LoVo (cell line): ENCODE measurements around the gene POU5F2.

ENCODE experiments used
- DNase-seq: peaks from one replicate; pipeline ENCODE4 v3.0.0-alpha.2; 2016; ENCODE audit warnings: low spot score

Gene POU5F2

DNA sequence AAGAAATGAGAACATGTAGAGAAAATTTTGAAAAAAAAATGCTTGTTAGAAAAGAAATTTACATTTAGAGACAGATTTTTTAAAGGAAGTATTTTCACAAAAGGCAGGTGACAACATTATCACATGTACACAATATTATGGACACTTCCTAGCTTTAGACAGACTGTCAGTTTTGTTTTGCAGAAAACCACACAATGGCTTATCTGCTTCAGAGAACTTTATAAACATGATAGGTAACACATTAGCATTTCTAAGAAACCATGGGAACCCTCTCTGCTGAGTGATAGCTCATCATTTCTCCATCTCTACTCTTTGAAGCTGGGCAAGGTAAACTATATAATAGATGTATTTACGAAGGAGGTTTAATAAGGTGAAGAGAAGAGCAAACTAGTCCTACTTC, 25.6 kb downstream of the POU5F2 start:
- no peak for DNase-seq

DNA sequence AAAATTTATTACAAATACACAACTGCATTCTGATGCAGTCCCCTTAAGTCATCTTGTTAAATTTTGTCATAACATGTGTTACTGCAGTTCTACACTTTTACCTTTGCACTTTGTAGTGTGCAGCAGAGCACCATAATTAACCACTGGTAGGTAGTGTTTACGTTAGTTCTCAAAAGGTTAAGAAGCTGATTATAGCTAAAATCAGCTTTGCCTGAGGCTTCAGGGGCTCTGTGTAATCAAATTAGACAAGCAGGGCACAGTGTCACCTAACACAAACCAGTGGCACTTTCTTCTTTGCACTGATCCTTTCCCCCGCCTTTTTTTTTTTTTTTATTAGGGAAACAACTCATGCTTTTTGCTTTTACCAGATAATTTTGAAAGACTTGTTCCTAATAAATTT, 26.1 kb downstream of the POU5F2 start:
- DNase-seq: no peak

DNA sequence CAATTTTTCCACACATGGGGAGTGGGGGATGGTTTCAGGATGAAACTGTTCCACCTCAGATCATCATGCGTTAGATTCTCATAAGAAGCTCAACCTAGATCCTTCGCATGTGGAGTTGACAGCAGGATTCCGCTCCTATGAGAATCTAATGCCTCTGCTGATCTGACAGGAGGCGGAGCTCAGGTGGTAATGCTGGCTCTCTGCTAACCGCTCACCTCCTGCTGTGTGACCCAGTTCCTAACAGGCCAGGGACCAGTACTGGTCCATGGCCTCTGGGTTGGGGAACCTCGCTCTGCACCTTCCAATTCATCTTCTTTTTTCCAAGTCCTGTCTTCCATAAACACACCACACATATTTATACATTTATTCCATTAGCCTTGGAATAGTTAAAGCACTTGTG, 33.0 kb downstream of the POU5F2 start:
- DNase-seq: no peak

DNA sequence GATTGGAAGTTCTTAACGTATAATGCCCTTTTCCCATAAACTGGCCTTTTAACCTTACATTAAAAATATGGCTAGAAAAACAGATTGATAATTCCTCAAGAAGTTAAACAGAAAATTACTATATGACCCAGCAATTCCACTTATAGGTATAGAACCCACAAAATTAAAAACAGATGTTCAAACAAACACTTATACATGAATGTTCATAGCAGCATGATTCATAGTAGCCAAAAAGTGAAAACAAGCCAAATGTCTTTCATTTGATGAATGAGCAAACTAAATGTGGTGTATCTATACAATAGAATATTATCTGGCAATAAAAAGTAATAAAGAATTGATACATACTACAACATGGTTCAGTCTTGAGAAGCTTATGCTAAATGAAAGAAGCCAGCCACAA, 35.5 kb downstream of the POU5F2 start:
- DNase-seq: no peak

- DNase-seq: no peak
Measured at GRCh38 chr5:93704996-93705395, 36.4 kb downstream of the POU5F2 start.

DNA sequence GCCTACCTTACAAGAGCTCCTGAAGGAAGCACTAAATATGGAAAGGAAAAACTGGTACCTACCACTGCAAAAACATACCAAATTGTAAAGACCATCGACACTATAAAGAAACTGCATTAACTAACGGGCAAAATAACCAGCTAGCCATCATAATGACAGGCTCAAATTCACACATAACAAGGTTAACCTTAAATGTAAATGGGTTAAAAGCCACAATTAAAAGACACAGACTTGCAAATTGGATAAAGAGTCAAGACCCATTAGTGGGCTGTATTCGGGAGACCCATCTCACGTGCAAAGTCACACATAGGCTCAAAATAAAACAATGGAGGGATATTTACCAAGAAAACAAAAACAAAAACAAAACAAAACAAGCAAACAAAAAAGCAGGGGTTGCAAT, 49.4 kb downstream of the POU5F2 start:
- DNase-seq: no peak
